Measurements from ENCODE around the gene CCDC33. TPM values are rescaled to one million over a fixed set of nuclear protein-coding genes. Genes with fewer than 3 reads are reported as not detected.

CCDC33 gene
- total RNA-seq, 3 donors from 2014 or later, result 0.22 TPM; not detected in 2

GRCh38 chr15:74200871-74201419, 35.2 kb upstream of the CCDC33 start:
- ATAC-seq (no peak), DNase-seq (no peak)
- no peak for TF ChIP-seq CTCF (IDR thresholded peaks at IDR 0.05)
- no peaks in the 10 kb centered on the region for H3K9me3 ChIP-seq
- H3K4me1 ChIP-seq (ENCODE audit: low read depth), result peaks cover 6% of the 10 kb centered on the region
- intact Hi-C loops (cut with DNase I, micrococcal nuclease), result no loop called here
- H3K4me3 ChIP-seq, result no peak overlapping the region
- H3K36me3 ChIP-seq (ENCODE audit: low read depth), result no peaks in the 10 kb centered on the region

GRCh38 chr15:74201710-74202420, 34.3 kb upstream of the CCDC33 start:
- H3K36me3 ChIP-seq (ENCODE audit: low read depth), result no peaks in the 10 kb centered on the region
- intact Hi-C loops (cut with DNase I, micrococcal nuclease), result no loop called here
- no peak overlapping the region for H3K4me3 ChIP-seq
- no peak for DNase-seq
- no peak for TF ChIP-seq CTCF (IDR thresholded peaks at IDR 0.05)
- no peaks in the 10 kb centered on the region for H3K9me3 ChIP-seq
- ATAC-seq, result no peak
- no peaks in the 10 kb centered on the region for H3K4me1 ChIP-seq (ENCODE audit: low read depth)

- intact Hi-C loops (cut with DNase I, micrococcal nuclease), result no loop called here
- peak; percentile 60 for ATAC-seq
- no peak for TF ChIP-seq CTCF (IDR thresholded peaks at IDR 0.05)
- peak in 1 of 3 donors; percentile 26 for DNase-seq
- no peaks in the 10 kb centered on the region for H3K4me1 ChIP-seq (ENCODE audit: low read depth)
- H3K4me3 ChIP-seq, result no peak within 1 kb of the TSS
- no peaks in the 10 kb centered on the region for H3K9me3 ChIP-seq
- H3K36me3 ChIP-seq (ENCODE audit: low read depth), result no peaks in the 10 kb centered on the region
These were observed 33.4 kb upstream of the CCDC33 start, which contains the start of gene STRA6 for GRCh38 chr15:74202452-74203401. TSS of gene STRA6 (minus strand) at chr15:74202787. CDS start at chr15:74202267, 520 bp downstream.

- no peaks in the 10 kb centered on the region for H3K4me1 ChIP-seq (ENCODE audit: low read depth)
- DNase-seq (peak in 1 of 3 donors; percentile 52), ATAC-seq (no peak)
These were observed 32.2 kb upstream of the CCDC33 start for GRCh38 chr15:74203914-74204431.

More at GRCh38 chr15:74203914-74204431, 32.2 kb upstream of the CCDC33 start:
- Histone ChIP-seq H3K9me3 (no peaks in the 10 kb centered on the region), H3K36me3 (ENCODE audit: low read depth) (no peaks in the 10 kb centered on the region), H3K4me3 (no peak overlapping the region)
- intact Hi-C loops (cut with DNase I, micrococcal nuclease), result no loop called here
- no peak for TF ChIP-seq CTCF (IDR thresholded peaks at IDR 0.05)
